LNCaP clone FGC (cell line): ENCODE results near the gene PKHD1.

Source experiments
- DNase-seq: peaks from one replicate; pipeline ENCODE4 v3.0.0-alpha.2; 2011; ENCODE audit warnings: low read depth
- H3K4me3 ChIP-seq: 2 replicates; pipeline ENCODE4 v1.5.1; 2011; ENCODE audit warnings: mild to moderate bottlenecking, low read depth, low read length, control low read depth
- CTCF ChIP-seq: IDR thresholded peaks from 2 replicates; pipeline ENCODE4 v1.5.1; 2012; ENCODE audit warnings: mild to moderate bottlenecking; ENCODE audit not compliant: control insufficient read depth, insufficient read depth; ENCODE audit errors: extremely low read depth

The PKHD1 gene

GRCh38 chr6:51640021-51640420 lies 447.4 kb downstream of the PKHD1 start:
- no peak for TF ChIP-seq CTCF
- DNase-seq = no peak
- no peak overlapping the region for H3K4me3 ChIP-seq

GRCh38 chr6:51633424-51633823 lies 454.0 kb downstream of the PKHD1 start:
- H3K4me3 ChIP-seq = no peak overlapping the region
- DNase-seq = no peak
- TF ChIP-seq CTCF = no peak

GRCh38 chr6:51630011-51630410 lies 457.4 kb downstream of the PKHD1 start:
- no peak overlapping the region for H3K4me3 ChIP-seq
- TF ChIP-seq CTCF = no peak
- no peak for DNase-seq

- DNase-seq = no peak
- no peak overlapping the region for H3K4me3 ChIP-seq
- TF ChIP-seq CTCF = no peak
Measured at GRCh38 chr6:51626391-51626790, 461.0 kb downstream of the PKHD1 start.

GRCh38 chr6:51625566-51625965 lies 461.8 kb downstream of the PKHD1 start:
- H3K4me3 ChIP-seq = no peak overlapping the region
- TF ChIP-seq CTCF = no peak
- DNase-seq = no peak

GRCh38 chr6:51620971-51621370 lies 466.4 kb downstream of the PKHD1 start:
- TF ChIP-seq CTCF = no peak
- H3K4me3 ChIP-seq = no peak overlapping the region
- no peak for DNase-seq

DNA sequence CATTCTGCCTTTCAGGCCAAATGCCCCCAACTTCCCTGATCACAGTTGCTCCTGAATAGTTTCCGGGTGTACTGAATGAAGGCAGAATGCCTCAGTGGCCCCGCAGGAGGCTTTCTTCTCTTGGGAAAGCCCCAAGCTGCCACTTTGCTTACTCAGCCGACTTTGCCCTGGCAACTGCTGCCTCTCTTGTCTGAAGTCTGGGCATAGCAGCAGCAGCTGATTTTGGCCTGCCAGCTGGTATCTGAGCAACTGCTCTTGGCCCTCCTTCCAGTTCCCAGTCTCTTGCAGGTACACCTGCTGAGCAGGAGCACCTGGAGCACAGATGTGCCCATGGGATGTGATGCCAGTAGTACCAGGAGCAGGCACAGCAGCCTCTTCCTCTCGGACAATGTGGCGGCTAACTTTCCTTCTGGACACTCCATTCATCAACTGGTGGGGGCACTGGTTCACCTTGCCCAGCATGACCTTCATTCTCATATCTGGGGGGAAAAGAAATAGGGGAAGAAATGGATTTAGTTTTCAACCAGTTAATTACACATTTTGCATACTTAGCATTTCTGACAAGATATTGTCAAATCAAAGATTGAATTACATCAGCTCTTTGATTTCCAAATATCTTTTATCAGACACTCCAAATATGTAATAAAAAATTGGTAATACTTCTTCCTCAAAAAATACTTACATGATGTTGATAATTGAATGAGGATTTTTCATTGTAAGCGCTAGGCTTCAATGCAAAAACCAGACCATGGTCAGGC lies 468.2 kb downstream of the PKHD1 start:
- DNase-seq = no peak
- TF ChIP-seq CTCF = no peak
- H3K4me3 ChIP-seq = no peak overlapping the region
